ENCODE results near the gene SDK2.

SDK2 gene

DNA sequence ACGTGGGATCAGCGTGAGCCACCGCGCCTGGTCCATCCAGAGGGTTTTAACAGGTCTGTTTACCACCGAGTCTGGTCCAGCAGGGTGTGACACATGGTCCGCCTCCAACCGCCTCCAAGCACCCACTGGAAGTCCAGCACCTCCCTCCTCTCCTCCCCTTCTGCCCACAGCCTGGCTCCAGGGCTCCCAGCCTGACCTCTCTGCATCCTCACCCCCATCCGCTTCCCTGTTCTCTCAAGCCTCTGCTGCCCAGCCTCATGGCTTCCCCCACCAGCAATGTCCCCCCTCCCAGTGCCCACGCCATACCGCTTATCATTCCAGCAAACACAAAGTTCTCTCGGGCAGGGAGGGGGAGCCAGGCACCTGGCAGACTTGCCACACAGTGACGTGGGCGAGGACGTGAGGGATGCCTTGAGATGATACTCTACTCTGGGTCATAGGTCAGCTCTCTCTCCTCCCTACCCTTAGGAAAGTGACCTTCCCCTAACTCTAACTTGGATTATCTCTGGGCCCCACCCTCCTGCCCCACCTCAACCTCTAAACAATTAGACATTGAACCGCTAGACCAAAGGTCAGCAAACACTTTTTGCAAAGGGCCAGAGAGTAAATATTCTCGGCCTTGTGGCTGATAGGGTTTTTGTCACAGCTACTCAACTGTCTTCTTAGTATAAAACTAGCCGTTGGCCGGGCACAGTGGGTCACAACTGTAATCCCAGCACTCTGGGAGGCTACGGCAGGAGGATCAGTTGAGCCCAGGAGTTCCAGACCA is 355.5 kb downstream of the SDK2 start:
- DNase-seq = no peak

DNA sequence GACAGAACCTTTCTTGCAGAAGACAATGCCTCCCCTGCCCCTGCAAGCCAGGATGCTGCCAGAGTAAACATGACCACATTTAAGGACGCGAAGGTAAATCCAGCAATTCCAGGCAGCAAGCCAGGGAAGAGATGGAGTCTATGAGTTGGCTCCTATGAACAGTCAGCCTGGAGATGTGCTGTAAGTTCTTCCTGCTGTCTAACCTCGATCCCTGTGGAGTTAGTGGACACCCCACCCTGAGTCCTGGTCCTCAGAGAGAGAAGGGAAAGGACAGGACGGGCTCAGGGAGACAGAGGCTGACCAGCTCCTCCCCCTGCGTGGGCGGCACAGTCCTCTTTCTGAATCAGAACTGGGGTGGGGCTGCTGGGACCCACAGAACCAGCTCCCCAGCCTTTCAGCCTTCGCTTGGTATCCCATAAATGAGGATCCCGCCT is 357.4 kb downstream of the SDK2 start:
- DNase-seq = peak; percentile 39

GRCh38 chr17:73285916-73286862 is 358.1 kb downstream of the SDK2 start:
- DNase-seq = no peak

DNA sequence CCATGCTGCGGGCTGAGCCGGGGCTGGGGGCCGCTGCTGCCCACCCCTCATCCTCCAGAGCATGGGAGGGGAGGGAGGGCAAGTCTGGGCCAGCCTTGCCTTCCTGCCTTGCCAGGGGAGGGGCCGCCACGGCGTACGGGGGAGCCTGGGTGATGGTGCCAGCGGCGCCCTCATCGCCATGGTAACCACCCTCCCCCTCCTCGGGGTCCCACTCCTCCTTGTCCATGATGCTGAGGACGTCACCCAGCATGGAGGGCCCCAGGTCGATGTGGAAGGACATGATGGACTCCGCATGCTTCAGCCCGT is 358.7 kb downstream of the SDK2 start:
- DNase-seq = no peak

DNA sequence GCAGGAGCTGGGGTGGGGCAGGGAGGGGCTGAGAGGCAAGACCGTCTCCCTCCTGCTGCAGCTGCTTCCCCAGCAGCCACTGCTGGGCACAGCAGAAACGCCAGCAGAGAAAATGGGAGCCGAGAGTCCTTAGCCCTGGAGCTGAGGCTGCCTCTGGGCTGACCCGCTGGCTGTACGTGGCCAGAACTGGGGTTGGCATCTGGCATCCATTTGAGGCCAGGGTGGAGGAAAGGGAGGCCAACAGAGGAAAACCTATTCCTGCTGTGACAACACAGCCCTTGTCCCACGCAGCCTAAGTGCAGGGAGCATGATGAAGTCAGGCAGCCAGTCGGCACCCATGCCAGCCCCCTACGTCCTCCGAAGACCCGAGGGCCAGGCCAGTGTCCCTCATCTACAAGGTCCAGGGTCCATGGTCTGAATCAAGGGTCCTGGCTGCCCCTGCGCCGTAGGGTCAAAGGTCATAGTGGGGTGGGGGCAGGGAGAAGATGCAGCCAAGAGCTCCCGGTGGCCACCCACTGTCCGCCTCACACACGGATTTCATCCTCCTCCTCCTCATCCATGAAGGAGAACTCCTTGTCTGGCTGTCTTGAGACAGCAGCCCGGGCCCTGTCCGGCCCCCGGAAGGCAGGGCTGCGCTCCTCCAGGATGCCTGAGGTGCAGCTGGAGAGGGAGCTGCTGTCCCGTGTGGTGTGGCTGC is 359.2 kb downstream of the SDK2 start:
- DNase-seq = no peak
